ENCODE data around the gene ACTG1.

ACTG1 gene

GRCh38 chr17:81483085-81483861 lies 29.3 kb downstream of the ACTG1 start:
- TF ChIP-seq GATA3 (IDR thresholded peaks at IDR 0.05; ENCODE audit: low read depth, low read length): no peak
- no peak for TF ChIP-seq GATA2 (IDR thresholded peaks at IDR 0.05; ENCODE audit: low read depth, low read length)

GRCh38 chr17:81482673-81483072 lies 29.9 kb downstream of the ACTG1 start:
- TF ChIP-seq GATA3 (IDR thresholded peaks at IDR 0.05; ENCODE audit: low read depth, low read length) (no peak), GATA2 (IDR thresholded peaks at IDR 0.05; ENCODE audit: low read depth, low read length) (no peak)

GRCh38 chr17:81481815-81482505 lies 30.6 kb downstream of the ACTG1 start:
- TF ChIP-seq GATA2 (IDR thresholded peaks at IDR 0.05; ENCODE audit: low read depth, low read length) (no peak), GATA3 (IDR thresholded peaks at IDR 0.05; ENCODE audit: low read depth, low read length) (no peak)

GRCh38 chr17:81481073-81481799 lies 31.4 kb downstream of the ACTG1 start:
- TF ChIP-seq GATA3 (IDR thresholded peaks at IDR 0.05; ENCODE audit: low read depth, low read length): no peak
- TF ChIP-seq GATA2 (IDR thresholded peaks at IDR 0.05; ENCODE audit: low read depth, low read length): no peak

- TF ChIP-seq GATA2 (IDR thresholded peaks at IDR 0.05; ENCODE audit: low read depth, low read length) (no peak), GATA3 (IDR thresholded peaks at IDR 0.05; ENCODE audit: low read depth, low read length) (no peak)
Observed at GRCh38 chr17:81480140-81481072, 32.2 kb downstream of the ACTG1 start.

GRCh38 chr17:81479175-81480071 lies 33.2 kb downstream of the ACTG1 start:
- TF ChIP-seq GATA3 (IDR thresholded peaks at IDR 0.05; ENCODE audit: low read depth, low read length) (no peak), GATA2 (IDR thresholded peaks at IDR 0.05; ENCODE audit: low read depth, low read length) (0 out of 2 replicates have a peak, but pooled peaks have one; percentile 22)

- TF ChIP-seq GATA3 (IDR thresholded peaks at IDR 0.05; ENCODE audit: low read depth, low read length) (no peak), GATA2 (IDR thresholded peaks at IDR 0.05; ENCODE audit: low read depth, low read length) (no peak)
Observed at GRCh38 chr17:81478119-81478518, 34.5 kb downstream of the ACTG1 start.

GRCh38 chr17:81477173-81477572 lies 35.4 kb downstream of the ACTG1 start:
- TF ChIP-seq GATA3 (IDR thresholded peaks at IDR 0.05; ENCODE audit: low read depth, low read length) (no peak), GATA2 (IDR thresholded peaks at IDR 0.05; ENCODE audit: low read depth, low read length) (no peak)

- TF ChIP-seq GATA2 (IDR thresholded peaks at IDR 0.05; ENCODE audit: low read depth, low read length): no peak
- TF ChIP-seq GATA3 (IDR thresholded peaks at IDR 0.05; ENCODE audit: low read depth, low read length): no peak
Observed at GRCh38 chr17:81476635-81477034, 36.0 kb downstream of the ACTG1 start.

GRCh38 chr17:81476097-81476496 lies 36.5 kb downstream of the ACTG1 start:
- TF ChIP-seq GATA3 (IDR thresholded peaks at IDR 0.05; ENCODE audit: low read depth, low read length): no peak
- TF ChIP-seq GATA2 (IDR thresholded peaks at IDR 0.05; ENCODE audit: low read depth, low read length): no peak

GRCh38 chr17:81474958-81475357 lies 37.6 kb downstream of the ACTG1 start:
- no peak for TF ChIP-seq GATA2 (IDR thresholded peaks at IDR 0.05; ENCODE audit: low read depth, low read length)
- TF ChIP-seq GATA3 (IDR thresholded peaks at IDR 0.05; ENCODE audit: low read depth, low read length): no peak

GRCh38 chr17:81473019-81473418 lies 39.6 kb downstream of the ACTG1 start:
- TF ChIP-seq GATA2 (IDR thresholded peaks at IDR 0.05; ENCODE audit: low read depth, low read length): no peak
- TF ChIP-seq GATA3 (IDR thresholded peaks at IDR 0.05; ENCODE audit: low read depth, low read length): no peak

All from SH-SY5Y (cell line).